CD4-positive, alpha-beta T cell treated with Interleukin-15 for 1 hour (primary cell): ENCODE results near the gene CYB5A.
"Not testable (repeated sequence)": the region's sequence is repeated elsewhere in the genome, so short reads cannot be mapped to it uniquely, and the experiment has no call there.

Experiments used
- DNase-seq: peaks from one replicate; pipeline ENCODE4 v3.0.0-alpha.2; 2020

CYB5A gene

GRCh38 chr18:74292982-74293381 is 1.2 kb upstream of the CYB5A start:
- not testable (repeated sequence) for DNase-seq

- DNase-seq, result no peak
Observed at GRCh38 chr18:74292541-74292858, 737 bp upstream of the CYB5A start.

GRCh38 chr18:74291472-74291770 is 342 bp downstream of the CYB5A start:
- DNase-seq, result no peak

GRCh38 chr18:74290794-74291471 is 830 bp downstream of the CYB5A start:
- DNase-seq, result no peak

GRCh38 chr18:74290021-74290420 is 1.7 kb downstream of the CYB5A start:
- DNase-seq, result no peak

GRCh38 chr18:74289137-74289536 is 2.6 kb downstream of the CYB5A start:
- no peak for DNase-seq

- no peak for DNase-seq
Observed at GRCh38 chr18:74288730-74289129, 3.0 kb downstream of the CYB5A start.

- no peak for DNase-seq
Observed at GRCh38 chr18:74288041-74288440, 3.7 kb downstream of the CYB5A start.

GRCh38 chr18:74286856-74287255 is 4.9 kb downstream of the CYB5A start:
- no peak for DNase-seq

- DNase-seq, result no peak
Observed at GRCh38 chr18:74286106-74286855, 5.5 kb downstream of the CYB5A start.

GRCh38 chr18:74285583-74285982 is 6.2 kb downstream of the CYB5A start:
- not testable (repeated sequence) for DNase-seq

- DNase-seq, result no peak
Observed at GRCh38 chr18:74284980-74285355, 6.8 kb downstream of the CYB5A start.

- DNase-seq, result no peak
Observed at GRCh38 chr18:74284191-74284979, 7.4 kb downstream of the CYB5A start.

GRCh38 chr18:74283646-74284045 is 8.1 kb downstream of the CYB5A start:
- DNase-seq, result no peak

GRCh38 chr18:74282755-74283554 is 8.8 kb downstream of the CYB5A start:
- no peak for DNase-seq

GRCh38 chr18:74281980-74282754 is 9.6 kb downstream of the CYB5A start:
- no peak for DNase-seq

- no peak for DNase-seq
Observed at GRCh38 chr18:74281011-74281979, 10.5 kb downstream of the CYB5A start.

GRCh38 chr18:74278983-74279382 is 12.8 kb downstream of the CYB5A start:
- DNase-seq, result no peak

- no peak for DNase-seq
Observed at GRCh38 chr18:74278058-74278457, 13.7 kb downstream of the CYB5A start.

GRCh38 chr18:74277296-74277695 is 14.5 kb downstream of the CYB5A start:
- DNase-seq, result no peak

GRCh38 chr18:74276609-74277008 is 15.2 kb downstream of the CYB5A start:
- DNase-seq, result no peak
